ENCODE measurements around the gene HPN.

- no peak for TF ChIP-seq TAF1 (IDR thresholded peaks at IDR 0.05; ENCODE audit: low read depth, low read length)
- TF ChIP-seq POLR2AphosphoS5 (IDR thresholded peaks at IDR 0.05; ENCODE audit: low read depth, low read length): no peak
Observed at GRCh38 chr19:35032356-35032865, 9.1 kb upstream of the HPN start.

Measured in GM12891 (cell line).